Spleen (tissue), 7 donors: ENCODE measurements around the gene CD14.

Experiments used
- POLR2A ChIP-seq, 3 donors: fragments of 450-650 bp; IDR thresholded peaks; one replicate each; pipeline ENCODE4 v1.5.1; 2017; ENCODE audit warnings: antibody characterized with exemption in 3 of 3, mild to moderate bottlenecking in 1 of 3
- TF ChIP-seq, protein P1 (sequence below), 11 experiments: fragments of 200-600 bp in 7 of 11; fragments of 450-650 bp in 4 of 11; sonication (generic) in 4 of 11; IDR thresholded peaks in 8 of 11; conservative IDR thresholded peaks in 3 of 11; 1 replicate in 7 of 11; 2 replicates in 4 of 11; pipeline versions ENCODE4 v1.4.0 to v1.8.0; 2016 to 2021; ENCODE audit warnings: antibody characterized with exemption in 11 of 11, inconsistent platforms in 4 of 11, mild to moderate bottlenecking in 1 of 11
- donor health status: DM: no; HTN: no; CAD: no; lungs with moderate emphysema.
- donor health status: DM: no; HTN: no; CAD: no.
- donor health status: DM: no; HTN: no; CAD: no.

DNA sequence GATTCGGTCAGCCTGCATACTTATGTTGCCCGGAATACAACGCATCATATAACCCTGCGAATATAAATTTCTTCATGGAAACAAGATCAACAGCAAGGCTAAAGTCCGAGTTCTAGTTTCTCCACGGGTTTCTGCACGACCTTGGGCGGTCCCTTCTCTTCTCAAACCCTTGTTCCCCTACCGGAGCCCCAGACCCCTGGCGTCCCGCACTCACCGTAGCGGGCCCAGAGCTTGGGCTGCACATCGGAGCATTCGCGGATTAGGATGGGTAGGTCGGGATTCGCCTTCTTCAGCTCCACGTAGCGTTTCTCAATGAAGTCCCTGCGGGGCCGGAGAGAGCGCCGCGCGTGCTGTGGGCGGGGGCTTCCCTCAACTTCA, 14.1 kb upstream of the CD14 start:
- TF ChIP-seq, protein P1, sequence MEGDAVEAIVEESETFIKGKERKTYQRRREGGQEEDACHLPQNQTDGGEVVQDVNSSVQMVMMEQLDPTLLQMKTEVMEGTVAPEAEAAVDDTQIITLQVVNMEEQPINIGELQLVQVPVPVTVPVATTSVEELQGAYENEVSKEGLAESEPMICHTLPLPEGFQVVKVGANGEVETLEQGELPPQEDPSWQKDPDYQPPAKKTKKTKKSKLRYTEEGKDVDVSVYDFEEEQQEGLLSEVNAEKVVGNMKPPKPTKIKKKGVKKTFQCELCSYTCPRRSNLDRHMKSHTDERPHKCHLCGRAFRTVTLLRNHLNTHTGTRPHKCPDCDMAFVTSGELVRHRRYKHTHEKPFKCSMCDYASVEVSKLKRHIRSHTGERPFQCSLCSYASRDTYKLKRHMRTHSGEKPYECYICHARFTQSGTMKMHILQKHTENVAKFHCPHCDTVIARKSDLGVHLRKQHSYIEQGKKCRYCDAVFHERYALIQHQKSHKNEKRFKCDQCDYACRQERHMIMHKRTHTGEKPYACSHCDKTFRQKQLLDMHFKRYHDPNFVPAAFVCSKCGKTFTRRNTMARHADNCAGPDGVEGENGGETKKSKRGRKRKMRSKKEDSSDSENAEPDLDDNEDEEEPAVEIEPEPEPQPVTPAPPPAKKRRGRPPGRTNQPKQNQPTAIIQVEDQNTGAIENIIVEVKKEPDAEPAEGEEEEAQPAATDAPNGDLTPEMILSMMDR (IDR thresholded peaks at IDR 0.05 in 8 of 11, conservative IDR thresholded peaks at IDR 0.05 in 3 of 11), result no peak
- TF ChIP-seq POLR2A (IDR thresholded peaks at IDR 0.05), result no peak
